Transverse colon (tissue), 4 donors: ENCODE results near the gene PPAN. TPM values are rescaled to one million over a fixed set of nuclear protein-coding genes. Genes with fewer than 3 reads are reported as not detected.

ENCODE experiments used
- DNase-seq: peaks from one replicate; pipeline ENCODE4 v3.0.0-alpha.2; 2019
- H3K27ac ChIP-seq, 4 donors: fragments of 200-600 bp; sonication (generic); 2 replicates each; pipeline ENCODE4 v1.5.1; 2016 to 2018; ENCODE audit warnings: inconsistent platforms in 4 of 4
- H3K27me3 ChIP-seq: fragments of 200-600 bp; sonication (generic); 2 replicates; pipeline ENCODE4 v1.5.1; 2017; ENCODE audit warnings: inconsistent platforms
- H3K36me3 ChIP-seq, 4 donors: fragments of 200-600 bp; sonication (generic); 2 replicates each; pipeline ENCODE4 v1.5.1; 2017 to 2019; ENCODE audit warnings: inconsistent platforms in 4 of 4
- H3K4me1 ChIP-seq, 4 donors: fragments of 200-600 bp; sonication (generic); 2 replicates each; pipeline ENCODE4 v1.5.1; 2017 to 2020; ENCODE audit warnings: inconsistent platforms in 4 of 4
- H3K4me3 ChIP-seq, 4 donors: fragments of 200-600 bp; sonication (generic); 1 replicate in 1 of 4; 2 replicates in 3 of 4; pipeline versions ENCODE4 v1.5.1 to v1.6.1; 2017 to 2019; ENCODE audit warnings: inconsistent platforms in 4 of 4
- H3K9me3 ChIP-seq, 2 donors: fragments of 200-600 bp; sonication (generic); 2 replicates each; pipeline ENCODE4 v1.5.1; 2017 to 2019; ENCODE audit warnings: inconsistent platforms in 2 of 2
- EP300 ChIP-seq: sonication (generic); formaldehyde crosslinking; IDR thresholded peaks from one replicate; pipeline ENCODE4 v1.6.1; 2017; ENCODE audit warnings: antibody characterized with exemption, low read depth
- POLR2A ChIP-seq: fragments of 450-650 bp; IDR thresholded peaks from one replicate; pipeline ENCODE4 v1.6.1; 2016; ENCODE audit warnings: antibody characterized with exemption, mild to moderate bottlenecking, moderate library complexity
- POLR2AphosphoS5 ChIP-seq, 3 donors: sonication (generic); formaldehyde crosslinking; IDR thresholded peaks; one replicate each; pipeline ENCODE4 v1.6.1; 2016; ENCODE audit warnings: antibody characterized with exemption in 3 of 3
- WGBS, 2 donors: methylation state at CpG; one replicate each; pipeline ENCODE4 v1.1.5; 2018; ENCODE audit warnings: low coverage in 1 of 2; 5-methylcytosine and 5-hydroxymethylcytosine counted together
- in situ Hi-C, 4 donors: fragments of 200-750 bp; cut with MboI; loops; one replicate each; pipeline versions ENCODE4 v1.15.0 to v1.15.1; 2017; ENCODE audit warnings: low sequenced_read_pairs in 3 of 4, low pct_ligation_motif_present in 1 of 4, low pct_unique_long_range_greater_than_20kb in 1 of 4
- intact Hi-C: fragments of 100-400 bp; cut with DNase I; formaldehyde crosslinking; loops from one replicate; pipeline ENCODE4 v1.15.1; 2023; ENCODE audit warnings: low total_unique reads
- total RNA-seq, 4 donors: library from RNA; depleted of rRNA; stranded (reverse); fragments of >200 nt; gene quantifications; one replicate each; pipeline ENCODE4 v1.1.0, GENCODE V29; 2016
- TF ChIP-seq, protein P1 (sequence below), 5 experiments: fragments of 200-600 bp in 3 of 5; fragments of 450-650 bp in 2 of 5; sonication (generic) in 3 of 5; IDR thresholded peaks; 1 replicate in 2 of 5; 2 replicates in 3 of 5; pipeline ENCODE4 v1.5.1; 2016 to 2017; ENCODE audit warnings: antibody characterized with exemption in 5 of 5, inconsistent platforms in 3 of 5, mild to moderate bottlenecking in 2 of 5, moderate library complexity in 1 of 5

Gene PPAN
- total RNA-seq, 4 donors from 2014 or later, result 10.1 to 31.8 (median 21.5) TPM

- TF ChIP-seq POLR2A, result no peak
- TF ChIP-seq, protein P1, sequence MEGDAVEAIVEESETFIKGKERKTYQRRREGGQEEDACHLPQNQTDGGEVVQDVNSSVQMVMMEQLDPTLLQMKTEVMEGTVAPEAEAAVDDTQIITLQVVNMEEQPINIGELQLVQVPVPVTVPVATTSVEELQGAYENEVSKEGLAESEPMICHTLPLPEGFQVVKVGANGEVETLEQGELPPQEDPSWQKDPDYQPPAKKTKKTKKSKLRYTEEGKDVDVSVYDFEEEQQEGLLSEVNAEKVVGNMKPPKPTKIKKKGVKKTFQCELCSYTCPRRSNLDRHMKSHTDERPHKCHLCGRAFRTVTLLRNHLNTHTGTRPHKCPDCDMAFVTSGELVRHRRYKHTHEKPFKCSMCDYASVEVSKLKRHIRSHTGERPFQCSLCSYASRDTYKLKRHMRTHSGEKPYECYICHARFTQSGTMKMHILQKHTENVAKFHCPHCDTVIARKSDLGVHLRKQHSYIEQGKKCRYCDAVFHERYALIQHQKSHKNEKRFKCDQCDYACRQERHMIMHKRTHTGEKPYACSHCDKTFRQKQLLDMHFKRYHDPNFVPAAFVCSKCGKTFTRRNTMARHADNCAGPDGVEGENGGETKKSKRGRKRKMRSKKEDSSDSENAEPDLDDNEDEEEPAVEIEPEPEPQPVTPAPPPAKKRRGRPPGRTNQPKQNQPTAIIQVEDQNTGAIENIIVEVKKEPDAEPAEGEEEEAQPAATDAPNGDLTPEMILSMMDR (IDR thresholded peaks at IDR 0.05), result no peak
- intact Hi-C loops (no loop called here), in situ Hi-C loops (loop anchor here in 1 of 4 donors (25.0 kb wide), 1 partner anchor 113 kb away; the partner anchor contains the start of gene S1PR2)
- Histone ChIP-seq H3K27me3 (no peaks in the 10 kb centered on the region), H3K4me1 (peaks cover 0 to 9% (median 5%) of the 10 kb centered on the region in 4 donors), H3K27ac (no peak overlapping the region), H3K4me3 (no peak overlapping the region), H3K9me3 (no peaks in the 10 kb centered on the region), H3K36me3 (no peaks in the 10 kb centered on the region)
- no peak for DNase-seq
- WGBS, 2 donors, result 95% methylated on average over 7 of the region's 7 CpGs
Observed at GRCh38 chr19:10124429-10124828, 18.3 kb downstream of the PPAN start.

DNA sequence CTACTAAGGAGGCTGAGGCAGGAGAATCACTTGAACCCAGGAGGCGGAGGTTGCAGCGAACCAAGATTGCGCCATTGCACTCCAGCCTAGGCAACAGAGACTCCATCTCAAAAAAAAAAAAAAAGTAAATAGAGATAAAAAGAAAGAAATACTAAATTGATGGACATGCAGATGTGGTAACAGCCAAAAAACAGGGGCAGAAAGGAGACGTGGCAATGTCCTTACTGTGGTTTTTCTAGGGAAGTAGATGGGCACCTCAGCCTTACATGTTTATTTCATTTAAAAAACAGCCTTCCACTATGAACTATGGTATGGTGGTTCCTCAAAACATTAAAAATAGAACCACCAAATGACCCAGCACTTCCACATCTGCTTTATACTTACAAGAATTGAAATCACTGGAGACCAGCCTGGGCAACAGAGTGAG, 20.1 kb downstream of the PPAN start:
- H3K27ac ChIP-seq, result peak overlapping the region in 1 of 4 donors; percentile 52
- WGBS, 2 donors, result 93% methylated on average over 4 of the region's 4 CpGs; no CpG with 5 or more reads in 1 of the 2 donors

DNA sequence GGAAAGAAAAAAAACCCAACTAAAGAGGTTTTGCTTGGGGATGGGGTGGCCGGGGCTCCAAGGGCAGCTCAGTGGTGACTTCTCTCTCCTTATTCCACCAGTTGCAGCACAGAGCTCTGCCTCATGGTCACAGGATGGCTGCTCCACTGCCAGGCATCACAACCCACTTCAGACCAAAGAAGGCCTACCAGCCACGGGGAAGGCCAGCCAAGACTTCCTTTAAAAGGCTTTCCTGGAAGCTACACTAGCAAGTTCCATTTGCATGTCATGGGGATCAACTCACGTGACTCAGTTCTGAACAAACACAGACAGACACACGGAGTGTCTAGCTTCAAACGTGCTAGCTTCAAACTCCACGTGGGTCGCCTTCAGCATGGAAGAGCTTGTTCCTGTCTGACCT, 26.7 kb downstream of the PPAN start:
- intact Hi-C loops (no loop called here), in situ Hi-C loops (no loop called here)
- H3K9me3 ChIP-seq, result no peaks in the 10 kb centered on the region
- no peak for DNase-seq
- H3K27me3 ChIP-seq, result no peaks in the 10 kb centered on the region
- TF ChIP-seq POLR2AphosphoS5 (IDR thresholded peaks at IDR 0.05) (no peak), EP300 (no peak)
- TF ChIP-seq, protein P1 (IDR thresholded peaks at IDR 0.05), result no peak
- 84% methylated on average over 7 of the region's 7 CpGs; no CpG with 5 or more reads in 1 of the 2 donors for WGBS, 2 donors
- no peak overlapping the region for H3K27ac ChIP-seq
- peaks cover 0 to 35% (median 6%) of the 10 kb centered on the region in 4 donors for H3K36me3 ChIP-seq
- H3K4me3 ChIP-seq, result no peak overlapping the region
- no peaks in the 10 kb centered on the region for H3K4me1 ChIP-seq

More for the DNA sequence above, 20.1 kb downstream of the PPAN start:
- H3K4me1 ChIP-seq, result no peaks in the 10 kb centered on the region
- no peaks in the 10 kb centered on the region for H3K9me3 ChIP-seq
- no peak for TF ChIP-seq POLR2A
- no peak for TF ChIP-seq POLR2AphosphoS5 (IDR thresholded peaks at IDR 0.05)
- H3K27me3 ChIP-seq, result no peaks in the 10 kb centered on the region
- intact Hi-C loops, result no loop called here
- H3K4me3 ChIP-seq, result no peak overlapping the region
- H3K36me3 ChIP-seq, result peaks cover 0 to 7% (median 0%) of the 10 kb centered on the region in 4 donors
- DNase-seq, result no peak
- in situ Hi-C loops, result no loop called here

DNA sequence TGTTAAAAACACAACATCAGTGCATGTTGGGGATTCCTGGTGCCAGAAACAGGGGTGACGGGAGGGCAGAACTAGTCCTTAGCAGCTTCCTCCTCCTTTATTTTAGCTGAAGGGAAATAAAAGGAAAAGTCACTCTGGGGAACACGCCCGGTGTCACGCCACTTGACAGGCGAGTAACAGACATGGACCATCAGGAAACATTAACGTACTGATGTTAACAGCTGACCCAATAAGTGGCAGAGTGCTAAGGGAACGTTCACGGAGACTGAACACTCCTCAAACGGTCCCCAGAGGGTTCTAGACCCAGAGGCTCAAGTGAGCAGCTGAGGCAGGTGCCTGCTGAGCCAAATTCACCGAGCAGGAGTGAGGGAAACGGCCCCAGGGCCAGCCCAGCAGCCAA, 27.4 kb downstream of the PPAN start:
- H3K4me1 ChIP-seq, result no peaks in the 10 kb centered on the region
- H3K36me3 ChIP-seq, result peaks cover 0 to 35% (median 9%) of the 10 kb centered on the region in 4 donors
- DNase-seq, result no peak
- in situ Hi-C loops (no loop called here), intact Hi-C loops (no loop called here)
- H3K9me3 ChIP-seq, result no peaks in the 10 kb centered on the region
- TF ChIP-seq EP300, result no peak
- no peak for TF ChIP-seq POLR2A
- TF ChIP-seq, protein P1 (IDR thresholded peaks at IDR 0.05), result no peak
- no peak for TF ChIP-seq POLR2AphosphoS5 (IDR thresholded peaks at IDR 0.05)
- H3K27me3 ChIP-seq, result no peaks in the 10 kb centered on the region
- no peak overlapping the region for H3K27ac ChIP-seq
- no peak overlapping the region for H3K4me3 ChIP-seq
- WGBS, 2 donors, result 87 to 100% methylated on average over 4 to 11 of the region's 11 CpGs

GRCh38 chr19:10134040-10134439, 27.9 kb downstream of the PPAN start:
- Histone ChIP-seq H3K27ac (no peak overlapping the region), H3K4me3 (no peak overlapping the region), H3K9me3 (no peaks in the 10 kb centered on the region), H3K36me3 (peaks cover 0 to 35% (median 10%) of the 10 kb centered on the region in 4 donors), H3K27me3 (no peaks in the 10 kb centered on the region), H3K4me1 (no peaks in the 10 kb centered on the region)
- TF ChIP-seq POLR2A, result no peak
- no peak for TF ChIP-seq EP300
- TF ChIP-seq, protein P1 (IDR thresholded peaks at IDR 0.05), result no peak
- no peak for TF ChIP-seq POLR2AphosphoS5 (IDR thresholded peaks at IDR 0.05)
- no peak for DNase-seq
- in situ Hi-C loops, result no loop called here
- intact Hi-C loops, result no loop called here
- 89% methylated on average over 8 of the region's 9 CpGs; no CpG with 5 or more reads in 1 of the 2 donors for WGBS, 2 donors
